ENCODE data around the gene TRPC4AP.

- no peak for TF ChIP-seq CTCF (IDR thresholded peaks at IDR 0.05)
- no peak for TF ChIP-seq POLR2A (IDR thresholded peaks at IDR 0.05)
Observed at GRCh38 chr20:35006009-35006408, 86.6 kb downstream of the TRPC4AP start.

All from esophagus squamous epithelium (tissue), 4 donors.